ENCODE data around the gene RND2. TPM values are rescaled to one million over a fixed set of nuclear protein-coding genes. Genes with fewer than 3 reads are reported as not detected.

Gene RND2
- polyA plus RNA-seq, 12 donors, result 0.29 to 1.5 (median 0.78) TPM; not detected in 2

DNA sequence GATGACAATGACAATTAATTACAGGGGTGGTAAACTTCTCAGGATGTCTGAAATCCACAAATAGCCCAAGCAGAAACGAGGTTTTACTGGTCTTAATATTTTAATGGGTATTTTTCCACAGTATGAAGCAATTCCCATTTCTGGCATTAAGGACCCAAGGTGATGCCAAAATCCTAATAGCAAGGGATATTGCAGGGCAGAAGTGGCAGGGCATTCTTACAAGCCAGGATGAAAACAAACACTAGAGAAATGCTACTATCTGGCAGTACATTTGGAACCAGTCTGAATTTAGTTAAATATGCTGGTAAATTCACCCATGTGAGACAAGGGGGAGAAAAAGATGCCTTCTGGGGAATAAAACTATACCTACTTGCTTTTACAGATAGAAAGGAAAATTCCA lies 45.2 kb downstream of the RND2 start:
- no peak for DNase-seq

GRCh38 chr17:43070872-43071271 lies 45.8 kb downstream of the RND2 start:
- DNase-seq, result no peak

DNA sequence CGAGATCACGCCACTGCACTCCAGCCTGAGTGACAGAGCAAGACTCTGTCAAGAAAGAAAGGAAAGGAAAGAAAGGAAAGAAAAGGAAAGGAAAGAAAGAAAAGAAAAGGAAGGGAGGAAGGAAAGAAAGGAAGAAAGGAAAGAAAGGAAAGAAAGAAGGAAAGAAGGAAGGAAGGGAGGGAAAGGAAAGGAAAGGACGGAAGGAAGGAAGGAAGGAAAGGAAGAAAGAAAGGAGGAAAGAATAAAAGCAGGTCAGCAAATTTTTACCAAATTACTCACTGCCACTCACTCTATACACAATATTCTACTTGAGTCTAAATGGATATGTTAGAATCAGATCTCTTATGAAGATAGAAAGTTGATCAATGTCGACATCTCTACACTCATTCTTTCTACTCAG lies 49.8 kb downstream of the RND2 start:
- no peak for DNase-seq

GRCh38 chr17:43079641-43080302 lies 54.7 kb downstream of the RND2 start:
- DNase-seq, result no peak

Other genes with a start within 250 kb of the RND2 start
- gene WNK4, start 244.6 kb upstream of the RND2 start, polyA plus RNA-seq (ENCODE audit: insufficient read length in 12 of 12), result 1 to 10 TPM in 2 of 12 donors, under 1 TPM in 8, not detected in 2; 0.32 to 3.3 (median 0.67) TPM
- 10 to 100 TPM in 11 of 12 donors, not detected in 1; 45.3 to 64.9 (median 56.4) TPM for gene COA3, start 226.5 kb upstream of the RND2 start, polyA plus RNA-seq (ENCODE audit: insufficient read length in 12 of 12)
- 1 to 10 TPM in 4 of 12 donors, under 1 TPM in 6, not detected in 2; 0.30 to 2.1 (median 0.92) TPM for gene CNTD1, start 226.4 kb upstream of the RND2 start, polyA plus RNA-seq (ENCODE audit: insufficient read length in 12 of 12)
- gene BECN1, start 200.9 kb upstream of the RND2 start, polyA plus RNA-seq (ENCODE audit: insufficient read length in 12 of 12), result 10 to 100 TPM in 11 of 12 donors, not detected in 1; 36.0 to 57.1 (median 49.2) TPM
- gene PSME3, start 191.8 kb upstream of the RND2 start, polyA plus RNA-seq (ENCODE audit: insufficient read length in 12 of 12), result 10 to 100 TPM in 11 of 12 donors, not detected in 1; 47.2 to 71.8 (median 54.4) TPM
- gene AOC2, start 180.7 kb upstream of the RND2 start, polyA plus RNA-seq (ENCODE audit: insufficient read length in 12 of 12), result 1 to 10 TPM in 3 of 12 donors, under 1 TPM in 7, not detected in 2; 0.51 to 1.1 (median 0.89) TPM
- gene AOC3, start 174.0 kb upstream of the RND2 start, polyA plus RNA-seq (ENCODE audit: insufficient read length in 12 of 12), result 10 to 100 TPM in 11 of 12 donors, not detected in 1; 14.4 to 22.0 (median 17.4) TPM
- under 1 TPM in 3 of 12 donors, not detected in 9; 0.04 to 0.28 (median 0.16) TPM for gene G6PC1, start 124.4 kb upstream of the RND2 start, polyA plus RNA-seq (ENCODE audit: insufficient read length in 12 of 12)
- 10 to 100 TPM in 11 of 12 donors, not detected in 1; 42.1 to 75.5 (median 48.0) TPM for gene AARSD1, start 60.8 kb upstream of the RND2 start, polyA plus RNA-seq (ENCODE audit: insufficient read length in 12 of 12)
- 10 to 100 TPM in 11 of 12 donors, not detected in 1; 17.2 to 89.5 (median 67.5) TPM for gene PTGES3L, start 45.2 kb upstream of the RND2 start, polyA plus RNA-seq (ENCODE audit: insufficient read length in 12 of 12)
- gene RUNDC1, start 44.7 kb upstream of the RND2 start, polyA plus RNA-seq (ENCODE audit: insufficient read length in 12 of 12), result 100 to 1,000 TPM in 1 of 12 donors, 10 to 100 TPM in 1, 1 to 10 TPM in 10; 7.0 to 111 (median 7.5) TPM
- 1,000 to 10,000 TPM in 11 of 12 donors, not detected in 1; 1,439 to 2,418 (median 2,314) TPM for gene RPL27, start 26.8 kb upstream of the RND2 start, polyA plus RNA-seq (ENCODE audit: insufficient read length in 12 of 12)
- 10 to 100 TPM in 1 of 12 donors, 1 to 10 TPM in 10, not detected in 1; 3.0 to 15.5 (median 4.6) TPM for gene IFI35, start 18.4 kb upstream of the RND2 start, polyA plus RNA-seq (ENCODE audit: insufficient read length in 12 of 12)
- gene VAT1, start 2.8 kb upstream of the RND2 start, polyA plus RNA-seq (ENCODE audit: insufficient read length in 12 of 12), result 100 to 1,000 TPM in 1 of 12 donors, 10 to 100 TPM in 10, not detected in 1; 54.1 to 123 (median 65.8) TPM
- 10 to 100 TPM in 7 of 12 donors, 1 to 10 TPM in 4, not detected in 1; 6.5 to 23.9 (median 11.6) TPM for gene BRCA1, start 100.1 kb downstream of the RND2 start, polyA plus RNA-seq (ENCODE audit: insufficient read length in 12 of 12)
- gene NBR1, start 146.0 kb downstream of the RND2 start, polyA plus RNA-seq (ENCODE audit: insufficient read length in 12 of 12), result 10 to 100 TPM in 11 of 12 donors, not detected in 1; 55.6 to 88.0 (median 68.2) TPM
- gene TMEM106A, start 186.6 kb downstream of the RND2 start, polyA plus RNA-seq (ENCODE audit: insufficient read length in 12 of 12), result 10 to 100 TPM in 5 of 12 donors, 1 to 10 TPM in 6, not detected in 1; 5.9 to 17.5 (median 8.5) TPM
- gene CCDC200, start 203.4 kb downstream of the RND2 start, polyA plus RNA-seq (ENCODE audit: insufficient read length in 12 of 12), result 10 to 100 TPM in 4 of 12 donors, 1 to 10 TPM in 6, not detected in 2; 3.3 to 18.3 (median 7.2) TPM
- 1 to 10 TPM in 4 of 12 donors, not detected in 8; 1.3 to 2.6 (median 1.8) TPM for gene RNU2-1, start 208.7 kb downstream of the RND2 start, polyA plus RNA-seq (ENCODE audit: insufficient read length in 12 of 12)

Data from muscle of arm (tissue), 12 donors.